HL-60 (cell line): ENCODE measurements around the gene CYP4X1.

Source experiments
- CTCF ChIP-seq: IDR thresholded peaks from one replicate; pipeline ENCODE4 v1.5.1; 2011; ENCODE audit warnings: low read length, control low read depth, inconsistent platforms; ENCODE audit not compliant: insufficient read depth
- POLR2AphosphoS5 ChIP-seq: IDR thresholded peaks from 2 replicates; pipeline ENCODE4 v1.6.1; 2012; ENCODE audit warnings: low read depth

- TF ChIP-seq CTCF, result no peak
- TF ChIP-seq POLR2AphosphoS5, result no peak
These were observed 26.7 kb upstream of the CYP4X1 start for GRCh38 chr1:46996659-46997281.
